LNCaP clone FGC (cell line): Measurements from ENCODE around the gene WNT9B.

ENCODE experiments used
- DNase-seq: peaks from one replicate; pipeline ENCODE4 v3.0.0-alpha.2; 2011; ENCODE audit warnings: low read depth
- H3K4me3 ChIP-seq: 2 replicates; pipeline ENCODE4 v1.5.1; 2011; ENCODE audit warnings: mild to moderate bottlenecking, low read depth, low read length, control low read depth
- TF ChIP-seq, protein P1 (sequence below): IDR thresholded peaks from 2 replicates; pipeline ENCODE4 v1.5.1; 2012; ENCODE audit warnings: mild to moderate bottlenecking; ENCODE audit not compliant: control insufficient read depth, insufficient read depth; ENCODE audit errors: extremely low read depth

WNT9B gene

DNA sequence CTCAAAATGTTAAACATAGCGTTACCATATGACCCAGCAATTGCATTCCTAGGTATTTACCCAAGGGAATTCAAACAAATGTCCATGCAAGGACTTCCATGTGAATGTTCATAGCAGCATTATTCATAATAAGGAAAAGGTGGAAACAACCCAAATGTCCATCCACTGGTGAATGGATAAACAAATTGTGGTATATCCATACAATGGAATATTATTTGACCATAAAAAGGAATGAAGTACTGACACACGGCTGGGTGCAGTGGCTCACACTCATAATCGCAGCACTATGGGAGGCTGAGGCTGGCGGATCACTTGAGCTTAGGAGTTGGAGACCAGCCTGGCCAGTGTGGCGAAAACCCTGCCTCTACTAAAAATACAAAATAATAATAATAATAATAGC lies 47.5 kb downstream of the WNT9B start:
- no peak for DNase-seq
- TF ChIP-seq, protein P1, sequence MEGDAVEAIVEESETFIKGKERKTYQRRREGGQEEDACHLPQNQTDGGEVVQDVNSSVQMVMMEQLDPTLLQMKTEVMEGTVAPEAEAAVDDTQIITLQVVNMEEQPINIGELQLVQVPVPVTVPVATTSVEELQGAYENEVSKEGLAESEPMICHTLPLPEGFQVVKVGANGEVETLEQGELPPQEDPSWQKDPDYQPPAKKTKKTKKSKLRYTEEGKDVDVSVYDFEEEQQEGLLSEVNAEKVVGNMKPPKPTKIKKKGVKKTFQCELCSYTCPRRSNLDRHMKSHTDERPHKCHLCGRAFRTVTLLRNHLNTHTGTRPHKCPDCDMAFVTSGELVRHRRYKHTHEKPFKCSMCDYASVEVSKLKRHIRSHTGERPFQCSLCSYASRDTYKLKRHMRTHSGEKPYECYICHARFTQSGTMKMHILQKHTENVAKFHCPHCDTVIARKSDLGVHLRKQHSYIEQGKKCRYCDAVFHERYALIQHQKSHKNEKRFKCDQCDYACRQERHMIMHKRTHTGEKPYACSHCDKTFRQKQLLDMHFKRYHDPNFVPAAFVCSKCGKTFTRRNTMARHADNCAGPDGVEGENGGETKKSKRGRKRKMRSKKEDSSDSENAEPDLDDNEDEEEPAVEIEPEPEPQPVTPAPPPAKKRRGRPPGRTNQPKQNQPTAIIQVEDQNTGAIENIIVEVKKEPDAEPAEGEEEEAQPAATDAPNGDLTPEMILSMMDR: no peak
- no peak overlapping the region for H3K4me3 ChIP-seq

DNA sequence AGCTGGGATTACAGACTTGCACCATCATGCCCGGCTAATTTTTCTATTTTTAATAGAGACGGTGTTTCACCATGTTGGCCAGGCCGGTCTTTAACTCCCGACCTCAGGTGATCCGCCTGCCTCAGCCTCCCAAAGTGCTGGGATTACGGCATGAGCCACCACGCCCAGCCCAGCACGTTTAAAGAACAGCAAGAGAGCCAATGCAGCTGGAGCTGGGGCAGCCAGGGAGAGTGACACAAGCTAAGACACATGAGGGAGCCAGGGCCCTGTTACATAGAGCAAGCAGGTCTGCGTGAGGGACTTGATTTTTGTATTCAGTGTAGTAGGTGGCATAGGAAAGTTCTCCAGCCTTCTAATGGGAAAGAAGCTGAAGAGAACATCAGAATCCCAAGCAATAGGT lies 49.9 kb downstream of the WNT9B start:
- no peak overlapping the region for H3K4me3 ChIP-seq
- DNase-seq: no peak
- TF ChIP-seq, protein P1: no peak

DNA sequence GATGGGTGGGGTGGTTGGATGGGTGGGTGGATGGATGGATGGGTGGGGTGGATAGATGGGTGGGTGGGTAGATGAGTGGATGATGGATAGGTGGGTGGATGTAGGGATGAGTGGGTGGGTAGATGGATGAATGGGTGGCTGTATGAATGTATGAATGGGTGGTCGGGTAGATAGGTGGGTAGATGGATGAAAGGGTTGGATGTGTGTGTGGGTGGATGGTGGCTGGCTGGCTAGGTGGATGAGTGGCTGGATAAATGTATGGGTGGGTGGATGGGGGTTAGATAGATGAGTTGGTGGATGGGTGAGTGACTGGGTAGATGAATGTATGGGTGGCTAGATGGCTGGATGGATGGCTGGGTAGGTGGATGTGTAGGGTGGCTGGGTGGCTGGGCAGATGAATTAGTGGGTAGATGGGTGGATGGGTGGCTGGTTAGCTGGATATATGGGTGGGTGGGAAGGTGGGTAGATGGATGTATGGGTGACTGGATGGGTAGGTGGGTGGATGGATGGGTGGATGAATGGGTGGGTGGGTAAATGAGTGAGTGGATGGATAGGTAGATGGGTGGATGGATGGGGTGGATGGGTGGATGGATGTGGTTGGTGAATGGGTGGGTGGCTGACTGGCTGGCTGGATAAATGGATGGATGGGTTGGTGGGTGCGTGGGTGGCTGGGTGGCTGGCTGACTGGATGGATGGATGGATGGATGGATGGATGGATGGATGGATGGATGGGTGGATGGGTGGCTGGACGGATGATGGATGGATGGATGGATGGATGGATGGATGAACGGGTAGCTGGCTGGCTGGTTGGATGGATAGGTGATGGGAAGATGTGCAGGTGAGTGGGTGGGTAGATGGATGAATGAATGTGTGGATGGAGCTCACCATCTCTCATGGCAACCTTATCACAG lies 52.6 kb downstream of the WNT9B start:
- no peak for DNase-seq
- H3K4me3 ChIP-seq: no peak overlapping the region
- TF ChIP-seq, protein P1: no peak

DNA sequence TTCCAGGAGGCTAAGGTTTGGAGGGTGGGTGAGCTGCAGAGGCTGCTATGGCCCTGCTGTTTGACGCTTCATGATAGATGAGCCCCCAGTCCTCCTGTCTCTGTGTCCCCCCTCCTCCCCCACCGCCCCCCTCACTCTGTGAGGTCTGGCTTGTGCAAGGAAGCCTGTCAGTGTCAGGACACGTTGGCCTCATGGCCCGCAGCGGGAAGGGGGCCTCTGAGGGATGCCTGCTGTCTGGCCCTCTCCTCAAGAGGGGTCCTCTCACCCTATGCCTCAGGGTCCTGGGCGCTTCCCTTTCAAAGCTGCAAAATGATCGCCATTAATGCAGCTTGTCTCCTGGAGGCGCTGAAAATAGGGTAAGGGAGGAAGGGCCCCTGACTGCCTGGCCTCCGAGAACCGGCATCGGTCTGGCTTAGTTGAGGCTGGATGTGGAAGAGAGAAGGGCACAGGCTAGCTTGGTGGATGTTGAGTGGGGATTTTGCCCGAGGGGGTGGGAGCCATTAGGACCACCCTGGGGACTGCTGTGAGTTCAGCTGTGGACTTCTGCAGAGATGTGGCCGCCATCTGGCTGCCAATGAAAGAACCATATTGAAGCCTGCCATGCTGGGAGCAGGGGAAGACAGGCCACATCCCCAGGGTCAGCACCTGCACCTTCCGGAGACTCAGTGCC lies 56.8 kb downstream of the WNT9B start:
- no peak overlapping the region for H3K4me3 ChIP-seq
- no peak for DNase-seq
- TF ChIP-seq, protein P1: no peak

DNA sequence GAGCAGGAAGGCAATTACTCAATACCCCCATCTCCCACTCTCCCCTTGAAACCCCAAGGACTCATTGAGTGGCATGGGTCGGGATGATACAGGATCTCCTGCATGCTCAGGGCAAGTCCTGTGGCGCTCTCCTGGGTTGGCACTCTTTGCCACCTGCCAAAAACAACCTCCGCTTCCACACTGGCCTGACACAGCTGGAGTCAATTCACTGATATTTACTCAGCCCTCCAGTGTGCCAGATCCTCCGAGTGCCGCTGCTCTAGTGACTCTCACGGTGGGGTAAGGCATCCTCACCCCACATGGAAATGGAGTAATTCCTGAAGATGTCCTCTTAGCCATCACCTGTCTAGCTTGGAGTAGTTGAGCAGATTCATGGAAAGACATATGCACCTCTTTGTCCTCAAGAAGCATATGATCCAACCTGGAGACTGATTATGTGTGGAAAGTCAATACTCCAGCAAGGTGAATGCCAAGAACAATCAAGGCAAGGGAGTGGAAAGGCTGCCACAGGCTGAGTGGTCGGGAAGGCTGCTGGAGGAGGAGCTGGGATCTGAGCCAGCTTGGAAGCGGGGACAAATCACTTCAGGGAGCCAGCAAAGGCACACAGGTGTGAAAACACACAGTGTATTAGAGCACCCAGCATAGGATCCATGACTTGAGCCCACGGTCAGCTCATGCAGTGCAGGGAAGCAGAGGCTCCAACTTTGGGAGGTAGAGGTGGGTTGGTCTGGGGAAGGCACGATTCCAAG lies 59.0 kb downstream of the WNT9B start:
- no peak for DNase-seq
- no peak overlapping the region for H3K4me3 ChIP-seq
- TF ChIP-seq, protein P1: no peak

DNA sequence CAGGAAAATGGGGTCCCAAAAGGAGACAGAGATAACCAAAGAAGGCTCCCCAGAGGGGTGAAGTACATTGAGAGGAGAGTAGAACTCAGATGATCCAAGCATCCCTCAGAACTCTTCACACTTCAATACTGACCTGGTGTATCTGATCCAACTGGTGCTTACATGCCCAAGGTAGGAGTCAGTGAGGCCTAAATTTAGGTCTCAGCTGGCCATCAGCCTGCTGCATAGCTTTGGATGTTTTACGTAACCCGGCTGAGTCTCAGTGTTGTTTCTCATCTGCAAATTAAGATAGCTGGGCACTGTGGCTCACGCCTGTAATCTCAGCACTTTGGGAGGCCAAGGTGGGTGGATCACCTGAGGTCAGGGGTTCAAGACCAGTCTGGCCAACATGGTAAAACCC lies 59.9 kb downstream of the WNT9B start:
- TF ChIP-seq, protein P1: no peak
- no peak overlapping the region for H3K4me3 ChIP-seq
- DNase-seq: no peak
